Lung (tissue), 12 donors: Measurements from ENCODE around the gene ZNF318. TPM values are rescaled to one million over a fixed set of nuclear protein-coding genes. Genes with fewer than 3 reads are reported as not detected.
"Not testable (repeated sequence)": the region's sequence is repeated elsewhere in the genome, so short reads cannot be mapped to it uniquely, and the experiment has no call there.

Source experiments
- ATAC-seq: fragments of 200-7000 bp; cut with Tn5 transposase; one replicate; pipeline ENCODE4 v1.9.1; 2020; ENCODE audit warnings: moderate number of reproducible peaks; ENCODE audit not compliant: insufficient read depth, low FRiP score
- DNase-seq, 3 donors: peaks; one replicate each; pipeline ENCODE4 v3.0.0-alpha.2; 2013 to 2017
- H3K27ac ChIP-seq, 2 donors: one replicate each; pipeline ENCODE4 v1.5.1; 2013; ENCODE audit warnings: mild to moderate bottlenecking in 2 of 2, moderate library complexity in 2 of 2, control low read depth in 1 of 2, inconsistent platforms in 1 of 2, low read depth in 1 of 2, low read length in 1 of 2
- H3K27me3 ChIP-seq, 3 donors: one replicate each; pipeline ENCODE4 v1.5.1; 2013; ENCODE audit warnings: low read length in 2 of 3; ENCODE audit not compliant: control insufficient read depth in 3 of 3, insufficient read depth in 3 of 3
- H3K36me3 ChIP-seq, 4 donors: one replicate each; pipeline ENCODE4 v1.5.1; 2013; ENCODE audit warnings: low read length in 4 of 4, mild to moderate bottlenecking in 1 of 4, moderate library complexity in 1 of 4; ENCODE audit not compliant: control insufficient read depth in 4 of 4, insufficient read depth in 4 of 4
- H3K4me1 ChIP-seq, 5 donors: one replicate each; pipeline ENCODE4 v1.5.1; 2013; ENCODE audit warnings: low read length in 5 of 5, mild to moderate bottlenecking in 2 of 5, moderate library complexity in 1 of 5; ENCODE audit not compliant: control insufficient read depth in 5 of 5, insufficient read depth in 5 of 5
- H3K4me3 ChIP-seq: one replicate; pipeline ENCODE4 v1.5.1; 2013; ENCODE audit warnings: mild to moderate bottlenecking, control low read depth, moderate library complexity
- H3K9ac ChIP-seq, 2 donors: one replicate each; pipeline ENCODE4 v1.5.1; 2013; ENCODE audit warnings: low read length in 2 of 2, control low read depth in 1 of 2; ENCODE audit not compliant: insufficient read depth in 1 of 2
- H3K9me3 ChIP-seq, 4 donors: one replicate each; pipeline ENCODE4 v1.5.1; 2013; ENCODE audit warnings: low read length in 3 of 4, mild to moderate bottlenecking in 1 of 4, moderate library complexity in 1 of 4; ENCODE audit not compliant: control insufficient read depth in 4 of 4, insufficient read depth in 3 of 4
- CTCF ChIP-seq: IDR thresholded peaks from 2 replicates; pipeline ENCODE4 v1.5.1; 2012; ENCODE audit warnings: mild to moderate bottlenecking; ENCODE audit errors: control extremely low read depth, extremely low read depth
- WGBS, 2 donors: extraction: QIAGEN DNeasy Blood & Tissue Kit; methylation state at CpG; one replicate each; pipeline ENCODE4 v1.1.7; 2013; 5-methylcytosine and 5-hydroxymethylcytosine counted together
- polyA plus RNA-seq, 2 donors: library from polyadenylated mRNA; stranded (reverse); fragments of 200-250 nt; gene quantifications; one replicate each; pipeline ENCODE4 v1.2.1, GENCODE V29; 2013
- total RNA-seq, 2 donors: library from RNA; depleted of rRNA in 1 of 2; stranded (reverse); fragments of >200 nt in 1 of 2; gene quantifications; one replicate each; pipeline ENCODE4 v1.2.1, GENCODE V29; 2014 to 2021
- donor health status: control.
- donor health status: control.
- donor health status: Bipolar disorder and iron deficiency.
- donor health status: healthy.
- donor health status: DM: yes; HTN: yes; CAD: no.

ZNF318 gene
- total and polyA plus RNA-seq, 4 donors = 4.1 to 20.5 (median 8.8) TPM

- no peak for DNase-seq
- peaks cover 0 to 6% (median 0%) of the 10 kb centered on the region in 5 donors for H3K4me1 ChIP-seq
- H3K9me3 ChIP-seq = no peaks in the 10 kb centered on the region
- H3K27ac ChIP-seq = no peak overlapping the region
- no peaks in the 10 kb centered on the region for H3K36me3 ChIP-seq
- WGBS, 2 donors = 82 to 90% methylated on average over 5 of the region's 5 CpGs
- TF ChIP-seq CTCF = no peak
- no peak for ATAC-seq
- no peak overlapping the region for H3K9ac ChIP-seq
- no peak overlapping the region for H3K4me3 ChIP-seq
- H3K27me3 ChIP-seq = no peaks in the 10 kb centered on the region
These were observed 3.9 kb upstream of the ZNF318 start for GRCh38 chr6:43373252-43373875.

- not testable (repeated sequence) for ATAC-seq
These were observed 645 bp upstream of the ZNF318 start for GRCh38 chr6:43370003-43370580.

GRCh38 chr6:43368259-43369160 lies 937 bp downstream of the ZNF318 start:
- Histone ChIP-seq H3K9ac (peak overlapping the region; percentile 5 to 69), H3K4me1 (peaks cover 4 to 17% (median 5%) of the 10 kb centered on the region in 5 donors), H3K9me3 (no peaks in the 10 kb centered on the region), H3K27me3 (no peaks in the 10 kb centered on the region), H3K4me3 (peak overlapping the region; percentile 77), H3K27ac (peak overlapping the region; percentile 89 to 94), H3K36me3 (peaks cover 6 to 17% (median 12%) of the 10 kb centered on the region in 4 donors)
- no peak for TF ChIP-seq CTCF
- WGBS, 2 donors = 1 to 2% methylated on average over 69 to 71 of the region's 71 CpGs
- DNase-seq (peak; percentile 63 to 65 (median 64)), ATAC-seq (no peak)

More at GRCh38 chr6:43370003-43370580, 645 bp upstream of the ZNF318 start:
- not testable (repeated sequence) for H3K36me3 ChIP-seq, DNase-seq, H3K9me3 ChIP-seq, H3K27me3 ChIP-seq
- peak overlapping the region; percentile 11 for H3K4me3 ChIP-seq
- peak overlapping the region; percentile 41 to 90 for H3K27ac ChIP-seq
- 43 to 44% methylated on average over 16 of the region's 16 CpGs for WGBS, 2 donors
- peaks cover 4 to 17% (median 5%) of the 10 kb centered on the region in 5 donors for H3K4me1 ChIP-seq
- peak overlapping the region in 1 of 2 donors; percentile 74 for H3K9ac ChIP-seq
